ENCODE results near the gene UTP14A. TPM values are rescaled to one million over a fixed set of nuclear protein-coding genes. Genes with fewer than 3 reads are reported as not detected.

The UTP14A gene
- total and polyA plus RNA-seq, 2 experiments from 2014 or later = 8.7 to 11.4 TPM

- DNase-seq (ENCODE audit: low spot score) = no peak
- H3K4me2 ChIP-seq = no peak overlapping the region
- H3K4me3 ChIP-seq = no peak overlapping the region
- H2AFZ ChIP-seq = no peak overlapping the region
- no peaks in the 10 kb centered on the region for H3K27me3 ChIP-seq
- no peaks in the 10 kb centered on the region for H3K9me2 ChIP-seq (replicated peaks; ENCODE audit: insufficient read depth)
- no peaks in the 10 kb centered on the region for H3K36me3 ChIP-seq (replicated peaks; ENCODE audit: insufficient read depth, low read depth)
- TF ChIP-seq CTCF (IDR thresholded peaks at IDR 0.05; ENCODE audit: poor library complexity) = no peak
- TF ChIP-seq EZH2 (IDR thresholded peaks at IDR 0.05; ENCODE audit: borderline replicate concordance) = no peak
- no peak for TF ChIP-seq EZH2phosphoT487 (IDR thresholded peaks at IDR 0.05; ENCODE audit: low read depth, severe bottlenecking, unreplicated experiment)
- H3K4me1 ChIP-seq (ENCODE audit: insufficient read depth) = no peaks in the 10 kb centered on the region
- H3K27ac ChIP-seq = no peak overlapping the region
- no peaks in the 10 kb centered on the region for H3K9me3 ChIP-seq (ENCODE audit: low read depth)
- H3K79me2 ChIP-seq = no peaks in the 10 kb centered on the region
- H4K20me1 ChIP-seq (ENCODE audit: insufficient read depth, poor library complexity, severe bottlenecking) = no peaks in the 10 kb centered on the region
- WGBS (ENCODE audit: low lambda C conversion rate, missing lambda C conversion rate) = 83% methylated on average over 3 of the region's 3 CpGs
These were observed 49.7 kb downstream of the UTP14A start for GRCh38 chrX:129955682-129956081.

- TF ChIP-seq EZH2phosphoT487 (IDR thresholded peaks at IDR 0.05; ENCODE audit: low read depth, severe bottlenecking, unreplicated experiment) = no peak
- TF ChIP-seq EZH2 (IDR thresholded peaks at IDR 0.05; ENCODE audit: borderline replicate concordance) = no peak
- no peak for TF ChIP-seq CTCF (IDR thresholded peaks at IDR 0.05; ENCODE audit: poor library complexity)
- H4K20me1 ChIP-seq (ENCODE audit: insufficient read depth, poor library complexity, severe bottlenecking) = no peaks in the 10 kb centered on the region
- no peaks in the 10 kb centered on the region for H3K9me3 ChIP-seq (ENCODE audit: low read depth)
- H2AFZ ChIP-seq = no peak overlapping the region
- 76% methylated on average over 10 of the region's 10 CpGs for WGBS (ENCODE audit: low lambda C conversion rate, missing lambda C conversion rate)
- no peaks in the 10 kb centered on the region for H3K9me2 ChIP-seq (replicated peaks; ENCODE audit: insufficient read depth)
- H3K4me3 ChIP-seq = no peak overlapping the region
- peak overlapping the region; percentile 71 for H3K4me2 ChIP-seq
- no peaks in the 10 kb centered on the region for H3K36me3 ChIP-seq (replicated peaks; ENCODE audit: insufficient read depth, low read depth)
- no peaks in the 10 kb centered on the region for H3K27me3 ChIP-seq
- no peaks in the 10 kb centered on the region for H3K79me2 ChIP-seq
- no peak for DNase-seq (ENCODE audit: low spot score)
- H3K4me1 ChIP-seq (ENCODE audit: insufficient read depth) = no peaks in the 10 kb centered on the region
- H3K27ac ChIP-seq = no peak overlapping the region
These were observed 50.2 kb downstream of the UTP14A start for GRCh38 chrX:129956145-129956544.

GRCh38 chrX:129956765-129957164, 50.8 kb downstream of the UTP14A start:
- no peaks in the 10 kb centered on the region for H3K79me2 ChIP-seq
- peak overlapping the region; percentile 60 for H2AFZ ChIP-seq
- H3K36me3 ChIP-seq (replicated peaks; ENCODE audit: insufficient read depth, low read depth) = no peaks in the 10 kb centered on the region
- H3K9me3 ChIP-seq (ENCODE audit: low read depth) = no peaks in the 10 kb centered on the region
- H3K27ac ChIP-seq = no peak overlapping the region
- no peaks in the 10 kb centered on the region for H3K9me2 ChIP-seq (replicated peaks; ENCODE audit: insufficient read depth)
- H3K4me2 ChIP-seq = peak overlapping the region; percentile 71
- WGBS (ENCODE audit: low lambda C conversion rate, missing lambda C conversion rate) = 46% methylated on average over 17 of the region's 20 CpGs
- no peaks in the 10 kb centered on the region for H3K4me1 ChIP-seq (ENCODE audit: insufficient read depth)
- no peaks in the 10 kb centered on the region for H3K27me3 ChIP-seq
- H3K4me3 ChIP-seq = no peak overlapping the region
- TF ChIP-seq CTCF (IDR thresholded peaks at IDR 0.05; ENCODE audit: poor library complexity) = no peak
- no peak for TF ChIP-seq EZH2phosphoT487 (IDR thresholded peaks at IDR 0.05; ENCODE audit: low read depth, severe bottlenecking, unreplicated experiment)
- TF ChIP-seq EZH2 (IDR thresholded peaks at IDR 0.05; ENCODE audit: borderline replicate concordance) = no peak
- no peak for DNase-seq (ENCODE audit: low spot score)
- no peaks in the 10 kb centered on the region for H4K20me1 ChIP-seq (ENCODE audit: insufficient read depth, poor library complexity, severe bottlenecking)

All from hepatocyte (in vitro differentiated cells).